Prostate gland (tissue), 2 donors: ENCODE results near the gene KRT39. TPM values are rescaled to one million over a fixed set of nuclear protein-coding genes. Genes with fewer than 3 reads are reported as not detected.

ENCODE experiments used
- DNase-seq: peaks from one replicate; pipeline ENCODE4 v3.0.0-alpha.2; 2019; ENCODE audit warnings: low spot score
- H3K27ac ChIP-seq, 2 donors: fragments of 200-600 bp; sonication (generic); 2 replicates each; pipeline ENCODE4 v1.5.1; 2017 to 2019
- H3K27me3 ChIP-seq: fragments of 200-600 bp; sonication (generic); replicated peaks from 2 replicates; pipeline ENCODE4 v1.5.1; 2019; ENCODE audit not compliant: insufficient read depth
- H3K36me3 ChIP-seq, 2 donors: fragments of 200-600 bp; sonication (generic); 1 replicate in 1 of 2; 2 replicates in 1 of 2; pipeline versions ENCODE4 v1.5.1 to v1.8.1; 2017 to 2019
- H3K4me1 ChIP-seq: fragments of 200-600 bp; sonication (generic); replicated peaks from 2 replicates; pipeline ENCODE4 v1.5.1; 2019
- H3K4me3 ChIP-seq, 2 donors: fragments of 200-600 bp; sonication (generic); 2 replicates each; pipeline ENCODE4 v1.5.1; 2017 to 2019
- H3K9me3 ChIP-seq: fragments of 200-600 bp; sonication (generic); 2 replicates; pipeline ENCODE4 v1.5.1; 2017
- CTCF ChIP-seq, 4 experiments: fragments of 200-600 bp in 2 of 4; fragments of 450-650 bp in 2 of 4; sonication (generic) in 2 of 4; IDR thresholded peaks; 1 replicate in 3 of 4; 2 replicates in 1 of 4; pipeline ENCODE4 v1.5.1; 2016 to 2019; ENCODE audit warnings: antibody characterized with exemption in 4 of 4, mild to moderate bottlenecking in 2 of 4, moderate library complexity in 2 of 4
- POLR2A ChIP-seq: fragments of 450-650 bp; IDR thresholded peaks from one replicate; pipeline ENCODE4 v1.6.1; 2016; ENCODE audit warnings: antibody characterized with exemption, mild to moderate bottlenecking
- POLR2AphosphoS5 ChIP-seq: sonication (generic); formaldehyde crosslinking; IDR thresholded peaks from one replicate; pipeline ENCODE4 v1.6.1; 2017; ENCODE audit warnings: antibody characterized with exemption
- WGBS: methylation state at CpG from one replicate; pipeline ENCODE4 v1.1.5; 2018; 5-methylcytosine and 5-hydroxymethylcytosine counted together
- intact Hi-C: fragments of 100-400 bp; cut with DNase I; formaldehyde crosslinking; loops from one replicate; pipeline ENCODE4 v1.14.2; 2022
- total RNA-seq, 2 donors: library from RNA; depleted of rRNA; stranded (reverse); fragments of >200 nt; gene quantifications; one replicate each; pipeline ENCODE4 v1.1.0, GENCODE V29; 2016

KRT39 gene
- total RNA-seq, 2 donors from 2014 or later, result not detected

DNA sequence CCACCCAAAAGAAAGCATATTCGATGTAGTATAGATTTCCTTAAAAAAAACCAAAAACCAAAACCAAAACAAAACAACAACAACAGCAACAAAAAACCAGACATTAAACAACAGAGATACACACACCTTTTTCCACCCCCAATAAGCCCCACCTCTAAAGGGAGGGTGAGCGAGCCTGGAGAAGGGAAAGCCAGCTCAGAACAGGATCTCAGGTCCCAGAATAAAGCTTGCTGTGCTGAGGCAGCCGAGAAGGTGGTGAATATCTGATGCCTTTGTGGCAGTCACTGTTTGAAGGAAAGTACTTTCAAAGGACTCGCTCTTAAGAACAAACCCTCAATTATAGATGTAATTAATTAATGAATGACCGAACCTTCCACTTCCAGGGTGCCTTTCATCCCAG is 29.8 kb downstream of the KRT39 start:
- Histone ChIP-seq H3K36me3 (no peaks in the 10 kb centered on the region), H3K4me1 (no peaks in the 10 kb centered on the region), H3K4me3 (no peak overlapping the region), H3K27ac (peak overlapping the region in 1 of 2 donors; percentile 56), H3K27me3 (no peaks in the 10 kb centered on the region), H3K9me3 (no peaks in the 10 kb centered on the region)
- DNase-seq, result peak; percentile 19
- intact Hi-C loops, result no loop called here
- 43% methylated on average over 5 of the region's 5 CpGs for WGBS
- no peak for TF ChIP-seq CTCF (IDR thresholded peaks at IDR 0.05)
- no peak for TF ChIP-seq POLR2AphosphoS5
- no peak for TF ChIP-seq POLR2A

DNA sequence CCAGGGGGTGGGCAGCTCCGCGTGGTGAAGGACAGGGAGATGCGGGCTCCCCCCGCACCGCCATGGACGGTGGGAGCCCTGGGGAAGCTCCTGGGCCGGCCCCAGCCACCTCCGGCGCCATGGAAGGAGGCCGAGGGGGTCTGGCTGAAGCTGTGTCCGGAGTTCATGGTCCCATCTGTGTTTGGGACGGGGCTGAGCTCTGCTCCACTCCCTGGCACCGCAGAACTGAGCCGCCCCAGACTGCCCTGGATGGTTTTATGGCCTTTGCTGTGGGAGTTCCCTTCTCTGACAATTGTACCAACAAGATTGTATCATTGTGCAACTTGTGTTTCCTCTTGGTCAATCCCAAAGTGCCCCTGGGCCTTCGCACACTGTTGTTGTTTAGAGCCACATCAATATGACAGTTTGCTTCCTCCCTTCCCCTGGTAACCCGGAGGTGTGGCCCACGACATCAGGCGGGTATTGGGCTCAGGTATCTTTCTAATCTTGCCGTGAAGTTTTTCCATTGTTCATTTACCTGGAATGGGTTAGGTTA is 30.2 kb downstream of the KRT39 start:
- intact Hi-C loops, result no loop called here
- TF ChIP-seq CTCF (IDR thresholded peaks at IDR 0.05), result no peak
- TF ChIP-seq POLR2A, result peak; percentile 40
- H3K4me1 ChIP-seq, result no peaks in the 10 kb centered on the region
- H3K27ac ChIP-seq, result peak overlapping the region in 1 of 2 donors; percentile 56
- no peaks in the 10 kb centered on the region for H3K9me3 ChIP-seq
- peak; percentile 36 for DNase-seq
- H3K4me3 ChIP-seq, result peak overlapping the region; percentile 10 to 16
- H3K27me3 ChIP-seq, result no peaks in the 10 kb centered on the region
- H3K36me3 ChIP-seq, result no peaks in the 10 kb centered on the region
- WGBS, result 73% methylated on average over 19 of the region's 19 CpGs

GRCh38 chr17:40935624-40936023 is 31.1 kb downstream of the KRT39 start:
- Histone ChIP-seq H3K27me3 (no peaks in the 10 kb centered on the region), H3K36me3 (no peaks in the 10 kb centered on the region), H3K9me3 (no peaks in the 10 kb centered on the region), H3K4me1 (no peaks in the 10 kb centered on the region), H3K27ac (peak overlapping the region in 1 of 2 donors; percentile 56), H3K4me3 (peak overlapping the region; percentile 10 to 16)
- WGBS, result 67% methylated on average over 3 of the region's 3 CpGs
- no peak for DNase-seq
- TF ChIP-seq POLR2AphosphoS5, result no peak
- TF ChIP-seq POLR2A, result no peak
- TF ChIP-seq CTCF (IDR thresholded peaks at IDR 0.05), result no peak
- intact Hi-C loops, result no loop called here

DNA sequence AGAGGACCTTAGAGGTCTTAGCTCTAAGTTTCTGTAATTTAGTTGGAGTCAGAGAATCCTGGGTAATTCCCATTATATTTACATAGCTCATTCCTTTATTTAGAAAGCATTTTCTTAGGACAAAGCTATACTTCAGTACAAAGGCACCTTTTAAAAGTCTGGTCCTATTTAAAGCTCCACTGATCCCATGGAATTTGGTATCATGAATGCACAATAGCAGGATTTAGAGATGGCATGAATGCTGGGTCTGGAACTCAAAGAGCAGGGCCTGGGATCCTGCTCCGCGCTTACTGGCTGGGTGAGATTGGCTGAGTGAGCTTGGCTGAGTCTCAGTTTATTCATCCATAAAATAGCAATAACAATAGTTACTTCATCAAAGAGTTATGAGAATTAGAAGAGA is 34.1 kb downstream of the KRT39 start:
- no peak for DNase-seq
- H3K4me1 ChIP-seq, result no peaks in the 10 kb centered on the region
- TF ChIP-seq POLR2A (no peak), CTCF (IDR thresholded peaks at IDR 0.05) (no peak), POLR2AphosphoS5 (no peak)
- no peak overlapping the region for H3K27ac ChIP-seq
- H3K36me3 ChIP-seq, result no peaks in the 10 kb centered on the region
- no peaks in the 10 kb centered on the region for H3K27me3 ChIP-seq
- no peak overlapping the region for H3K4me3 ChIP-seq
- 39% methylated on average over 2 of the region's 2 CpGs for WGBS
- no peaks in the 10 kb centered on the region for H3K9me3 ChIP-seq
- intact Hi-C loops, result no loop called here

- Histone ChIP-seq H3K27ac (no peak overlapping the region), H3K9me3 (no peaks in the 10 kb centered on the region)
- intact Hi-C loops, result no loop called here
Measured at GRCh38 chr17:40931311-40931710, 35.4 kb downstream of the KRT39 start.

More at GRCh38 chr17:40931311-40931710, 35.4 kb downstream of the KRT39 start:
- no peak for DNase-seq
- Histone ChIP-seq H3K36me3 (no peaks in the 10 kb centered on the region), H3K27me3 (no peaks in the 10 kb centered on the region), H3K4me3 (no peak overlapping the region), H3K4me1 (no peaks in the 10 kb centered on the region)
- no peak for TF ChIP-seq POLR2A
- TF ChIP-seq POLR2AphosphoS5, result no peak
- TF ChIP-seq CTCF (IDR thresholded peaks at IDR 0.05), result no peak
- WGBS, result 78% methylated on average over 3 of the region's 3 CpGs
